HG02884 (cell line): Measurements from ENCODE around the gene ZNF652.

ENCODE experiments used
- ATAC-seq: cut with Tn5 transposase; IDR thresholded peaks from one replicate; pipeline ENCODE4 v1.9.1; 2021; ENCODE audit warnings: mild to moderate bottlenecking, moderate library complexity; ENCODE audit not compliant: unreplicated experiment

The ZNF652 gene

DNA sequence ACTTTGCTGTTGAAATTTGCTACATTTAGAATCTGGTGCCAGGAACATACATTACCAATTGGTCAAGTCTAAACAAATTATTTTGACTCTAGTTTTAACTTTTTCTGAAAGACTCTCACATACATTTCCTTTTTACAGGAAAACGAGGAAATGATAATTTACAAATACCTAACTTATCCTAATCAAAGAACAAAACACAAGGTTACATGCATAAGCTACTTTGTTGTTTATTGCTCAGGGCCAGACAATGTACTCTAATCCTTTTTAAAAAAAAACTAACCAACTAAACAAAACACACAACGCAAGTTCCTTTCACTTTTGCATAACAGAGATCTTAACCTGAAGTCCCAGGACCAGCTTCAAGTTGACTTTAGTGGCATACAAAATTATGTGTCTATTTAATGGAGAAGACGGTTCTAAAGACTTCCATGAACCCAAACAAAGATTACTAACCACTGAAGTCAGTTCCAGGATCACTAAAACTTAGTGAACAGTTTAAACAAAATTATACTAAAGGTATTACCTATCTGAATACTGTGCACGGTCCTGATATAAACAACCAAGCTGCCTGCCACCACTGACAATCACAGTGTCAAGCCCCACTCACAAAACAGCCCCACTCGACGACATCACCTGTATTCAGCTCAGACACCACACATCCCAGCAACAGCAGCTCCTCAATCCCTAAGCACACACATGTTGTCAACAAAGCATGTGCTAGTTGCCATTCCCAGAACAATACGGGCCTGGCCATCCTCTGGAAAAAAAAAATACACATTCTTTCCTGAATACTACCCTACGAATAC, 1.9 kb downstream of the ZNF652 start:
- no peak for ATAC-seq

GRCh38 chr17:49358641-49359247, 3.3 kb downstream of the ZNF652 start:
- no peak for ATAC-seq

DNA sequence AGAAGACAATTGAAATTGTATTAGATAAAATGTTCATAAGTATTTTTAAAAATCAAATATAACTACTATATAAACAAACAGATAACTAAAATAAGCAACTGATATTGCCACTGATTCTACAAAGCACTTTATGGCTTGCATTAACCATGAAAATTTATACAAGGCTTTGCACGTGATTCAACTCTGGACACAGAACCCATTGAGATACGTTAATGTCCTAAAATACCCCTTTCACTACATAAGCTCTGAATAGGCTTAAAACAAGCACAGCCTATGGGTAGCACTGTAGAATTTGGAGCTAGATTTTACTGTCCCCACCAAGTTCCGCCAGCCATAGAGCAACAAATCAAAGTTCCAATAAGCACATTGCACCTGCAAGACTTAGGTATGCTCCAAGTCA, 4.5 kb downstream of the ZNF652 start:
- no peak for ATAC-seq

DNA sequence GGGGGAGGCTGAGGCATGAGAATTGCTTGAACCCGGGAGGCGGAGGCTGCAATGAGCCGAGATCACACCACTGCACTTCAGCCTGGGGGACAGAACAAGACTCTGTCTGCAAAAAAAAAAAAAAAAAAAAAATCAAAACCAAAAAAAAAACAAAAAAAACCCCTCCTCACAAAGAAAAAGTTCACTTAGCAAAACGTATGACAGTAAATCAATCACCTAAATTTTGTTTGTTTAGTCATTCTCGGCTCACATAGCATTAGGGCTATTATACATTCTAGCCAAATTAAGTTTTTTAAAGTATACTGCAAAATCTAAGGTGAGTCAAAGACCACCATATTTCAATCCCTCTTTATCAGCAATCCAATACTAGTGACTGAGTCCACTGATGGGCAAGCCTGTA, 5.7 kb downstream of the ZNF652 start:
- ATAC-seq = no peak

GRCh38 chr17:49353607-49354006, 8.4 kb downstream of the ZNF652 start:
- no peak for ATAC-seq

DNA sequence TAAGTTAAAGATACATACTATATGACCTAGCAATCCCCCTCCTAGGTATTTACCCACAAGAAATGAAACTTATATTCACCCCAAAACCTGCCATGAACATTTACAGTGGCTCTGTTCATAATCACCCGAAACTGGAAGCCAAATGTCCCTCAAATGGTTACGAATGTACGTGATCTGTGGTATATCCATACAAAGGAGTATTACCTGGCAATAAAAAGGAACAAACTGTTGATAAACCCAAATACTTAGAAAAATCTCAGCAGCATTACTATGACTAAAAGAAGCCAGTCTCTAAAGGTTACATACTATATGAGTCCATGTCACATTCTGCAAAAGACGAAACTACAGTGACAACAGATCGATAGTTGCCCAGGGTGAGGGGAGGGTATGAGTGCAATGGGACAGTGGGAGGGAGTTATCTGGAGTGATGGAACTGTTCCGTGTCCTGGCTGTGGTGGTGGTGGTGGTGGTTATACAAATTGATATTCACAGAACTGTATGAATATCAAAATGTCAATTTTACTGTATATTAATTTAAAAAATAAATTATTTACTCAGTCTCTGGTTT, 9.4 kb downstream of the ZNF652 start:
- ATAC-seq = no peak

DNA sequence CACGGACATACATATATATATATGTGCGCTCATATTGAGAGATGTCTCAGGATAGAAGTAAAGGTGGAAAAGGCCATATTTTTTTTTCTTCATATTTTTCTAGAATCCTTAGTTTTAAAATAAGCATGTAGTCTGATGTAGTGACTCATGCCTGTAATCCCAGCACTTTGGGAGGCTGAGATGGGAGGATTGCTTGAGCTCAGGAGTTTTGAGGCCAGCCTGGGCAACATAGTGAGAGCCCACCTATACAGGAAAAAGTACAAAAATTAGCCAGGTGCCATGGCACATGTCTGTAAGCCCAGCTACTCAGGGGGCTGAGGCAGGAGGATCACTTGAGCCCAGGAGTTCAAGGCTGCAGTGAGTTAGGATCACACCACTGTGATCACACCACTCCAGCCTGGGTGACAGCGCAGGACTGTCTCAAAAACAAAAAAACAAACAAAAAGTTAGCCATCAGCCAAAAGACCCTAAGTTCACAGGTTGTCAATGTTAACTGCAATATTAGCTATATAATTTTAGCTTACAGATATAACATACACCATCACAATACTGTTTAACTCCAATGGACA, 10.4 kb downstream of the ZNF652 start:
- ATAC-seq = no peak

GRCh38 chr17:49349541-49349940, 12.5 kb downstream of the ZNF652 start:
- ATAC-seq = no peak

DNA sequence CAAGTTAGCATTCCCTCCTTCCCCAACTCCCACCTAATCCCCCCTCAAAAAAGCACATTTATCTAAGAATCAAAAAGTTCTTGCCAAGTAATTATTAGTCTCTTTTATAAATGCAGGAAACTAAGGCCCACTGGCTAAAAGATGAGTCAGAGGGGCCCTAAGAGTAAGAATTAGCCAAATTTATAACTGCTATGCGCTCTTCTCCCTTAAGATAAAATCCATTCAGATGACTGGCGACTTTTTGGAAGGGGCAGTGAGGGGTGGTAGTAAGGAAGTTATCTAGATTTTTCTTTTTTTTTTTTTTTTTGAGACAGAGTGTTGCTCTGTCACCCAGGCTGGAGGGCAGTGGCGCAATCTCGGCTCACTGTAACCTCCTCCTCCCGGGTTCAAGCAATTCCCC, 17.1 kb downstream of the ZNF652 start:
- ATAC-seq = no peak

GRCh38 chr17:49343273-49343672, 18.8 kb downstream of the ZNF652 start:
- no peak for ATAC-seq

- ATAC-seq = no peak
These were observed 19.5 kb downstream of the ZNF652 start for GRCh38 chr17:49342575-49342936.

GRCh38 chr17:49341356-49341755, 20.7 kb downstream of the ZNF652 start:
- ATAC-seq = no peak

DNA sequence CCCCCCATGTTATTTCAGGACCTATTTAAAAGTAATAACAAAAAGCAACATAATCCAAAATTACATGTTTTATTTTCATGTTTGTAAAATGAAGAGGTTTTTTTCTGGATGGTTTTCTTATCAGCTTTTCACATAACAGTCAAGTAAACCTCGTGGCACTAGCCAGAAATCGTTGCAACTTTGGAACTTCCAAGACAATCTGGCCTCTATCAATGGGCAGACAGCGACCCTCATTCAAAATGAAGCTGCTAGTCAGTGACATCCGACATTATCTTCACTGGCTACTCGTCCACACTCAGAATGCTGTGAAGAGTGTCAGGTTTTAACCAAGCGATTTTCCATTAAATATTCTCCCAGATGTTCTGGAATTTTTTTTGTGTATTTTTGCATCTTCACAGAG, 22.7 kb downstream of the ZNF652 start:
- no peak for ATAC-seq

- no peak for ATAC-seq
These were observed 23.2 kb downstream of the ZNF652 start for GRCh38 chr17:49338883-49339282.

DNA sequence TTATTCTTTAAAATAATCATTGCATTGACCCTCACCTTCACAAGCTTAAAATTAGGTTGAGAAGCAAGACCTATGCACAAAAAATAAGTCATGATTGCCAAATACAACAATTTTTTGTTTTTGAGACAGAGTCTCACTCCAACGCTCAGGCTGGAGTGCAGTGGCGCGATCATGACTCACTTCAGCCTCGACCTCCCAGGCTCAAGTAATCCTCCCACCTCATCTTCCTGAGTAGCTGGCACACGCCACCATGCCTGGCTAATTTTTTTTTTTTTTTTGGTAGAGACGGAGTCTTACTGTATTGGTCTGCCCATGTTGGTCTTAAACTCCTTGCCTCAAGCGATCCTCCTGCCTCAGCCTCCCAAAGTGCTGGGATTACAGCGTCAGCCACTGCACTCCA, 24.2 kb downstream of the ZNF652 start:
- ATAC-seq = no peak

DNA sequence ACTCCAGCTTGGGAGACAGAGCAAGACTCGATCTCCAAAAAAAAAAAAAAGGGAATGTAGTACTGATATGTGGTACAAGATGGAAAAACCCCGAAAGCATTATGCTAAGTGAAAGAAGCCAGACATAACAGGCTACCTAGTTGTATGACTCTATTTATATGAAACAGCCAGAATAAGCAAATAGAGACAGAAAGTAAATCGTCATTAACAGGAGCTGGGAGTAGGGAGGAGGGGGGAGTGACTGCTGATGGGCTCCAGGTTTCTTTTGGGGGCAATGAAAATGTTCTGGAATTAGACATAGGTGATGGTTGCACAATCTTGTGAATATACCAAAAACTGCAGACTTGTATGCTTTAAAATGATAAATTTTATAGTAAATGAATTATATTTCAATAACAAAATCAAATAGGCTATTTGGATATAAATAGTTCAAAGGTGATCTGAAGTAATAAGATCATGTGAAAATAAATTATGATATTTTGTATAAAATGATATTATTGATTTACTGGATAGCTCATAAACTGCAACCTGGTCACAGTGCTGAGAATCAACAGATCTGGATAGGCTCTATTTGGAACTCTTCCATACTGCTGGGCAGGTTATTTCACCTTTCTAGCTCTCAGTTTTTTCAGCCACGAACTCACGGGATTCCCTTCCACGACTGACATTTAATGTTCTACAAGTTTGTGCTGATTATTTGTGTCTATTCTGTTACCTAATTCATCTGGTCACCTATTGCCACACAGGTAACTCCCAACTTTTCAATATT, 27.1 kb downstream of the ZNF652 start:
- no peak for ATAC-seq

GRCh38 chr17:49333804-49334203, 28.2 kb downstream of the ZNF652 start:
- ATAC-seq = no peak

- ATAC-seq = no peak
These were observed 33.9 kb downstream of the ZNF652 start for GRCh38 chr17:49327835-49328784.

DNA sequence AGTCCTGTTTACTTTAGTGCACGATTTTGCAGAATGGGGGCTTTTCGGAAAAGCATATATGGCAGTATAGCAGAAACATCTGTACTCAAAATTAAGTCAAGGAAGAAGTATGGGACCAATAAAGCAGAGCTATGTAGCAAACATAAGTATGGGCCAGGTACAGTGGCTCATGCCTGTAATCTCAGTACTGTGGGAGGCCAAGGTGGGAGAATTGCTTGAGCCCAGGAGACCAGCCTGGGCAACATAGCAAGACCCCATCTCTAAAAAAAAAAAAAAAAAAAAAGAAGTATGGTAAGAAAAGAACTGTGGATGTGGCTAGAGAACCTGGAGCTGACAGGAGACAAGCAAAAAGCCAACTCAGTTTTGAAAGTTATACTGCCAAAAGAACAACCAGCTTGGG, 36.1 kb downstream of the ZNF652 start:
- no peak for ATAC-seq

- ATAC-seq = no peak
These were observed 43.5 kb downstream of the ZNF652 start for GRCh38 chr17:49318435-49318965.
